ENCODE data around the gene CDK10. TPM values are rescaled to one million over a fixed set of nuclear protein-coding genes. Genes with fewer than 3 reads are reported as not detected.

Gene CDK10
- total RNA-seq, 1 experiment from 2014 or later, result 76.6 TPM

DNA sequence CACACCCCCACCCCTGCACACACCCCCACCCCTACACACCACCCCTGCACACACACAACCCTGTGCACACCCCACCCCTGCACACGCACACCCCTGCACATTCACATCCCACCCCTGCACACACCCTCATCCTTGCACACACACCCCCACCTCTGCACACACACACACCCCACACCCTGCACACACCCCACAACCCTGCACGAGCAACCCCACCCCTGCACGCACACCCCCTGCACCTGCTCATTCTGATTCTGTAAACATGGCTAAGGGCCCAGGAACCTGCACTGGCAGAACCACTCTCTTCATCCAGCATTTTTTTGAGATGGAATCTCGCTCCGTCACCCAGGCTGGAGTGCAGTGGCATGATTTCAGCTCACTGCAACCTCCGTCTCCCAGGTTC lies 47.1 kb upstream of the CDK10 start:
- CTCF ChIA-PET, result no interaction called here

DNA sequence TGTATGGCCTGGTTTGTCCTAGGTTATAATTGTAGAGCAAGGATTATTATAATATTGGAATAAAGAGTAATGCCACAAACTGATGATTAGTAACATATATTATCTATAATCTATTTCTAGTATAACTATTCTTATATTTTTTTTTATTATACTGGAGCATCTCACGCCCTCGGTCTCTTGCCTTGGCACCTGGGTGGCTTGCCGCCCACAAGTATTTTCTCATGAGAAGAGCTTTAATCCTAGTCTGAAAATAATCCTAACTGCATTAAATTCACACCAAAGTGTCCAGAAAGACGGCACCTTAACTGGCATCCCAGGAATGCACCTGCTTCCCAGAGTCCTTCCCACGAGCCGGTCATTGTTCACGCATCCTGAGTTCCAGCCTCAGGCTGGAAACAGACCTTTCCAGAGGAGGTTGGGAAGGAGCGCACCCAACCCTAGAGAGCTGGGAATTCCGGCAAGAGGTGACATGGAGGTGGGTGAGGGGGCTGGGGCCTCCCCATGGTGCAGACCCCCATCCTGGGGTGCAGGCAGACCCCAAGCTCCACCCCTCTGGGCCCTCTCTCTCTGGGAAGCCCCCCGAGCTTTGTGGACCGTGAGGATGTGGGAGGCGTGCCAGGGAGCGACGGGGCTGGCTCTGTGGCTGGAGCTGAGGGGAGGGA lies 44.9 kb upstream of the CDK10 start:
- DNase-seq, result no peak
- H4K20me1 ChIP-seq (ENCODE audit: insufficient read depth), result peaks cover 4% of the 10 kb centered on the region; the same call in 1 of the 2 replicates
- H3F3A ChIP-seq (ENCODE audit: insufficient read depth, low read depth), result no peaks in the 10 kb centered on the region; the same call in 1 of the 2 replicates
- TF ChIP-seq, protein P1, sequence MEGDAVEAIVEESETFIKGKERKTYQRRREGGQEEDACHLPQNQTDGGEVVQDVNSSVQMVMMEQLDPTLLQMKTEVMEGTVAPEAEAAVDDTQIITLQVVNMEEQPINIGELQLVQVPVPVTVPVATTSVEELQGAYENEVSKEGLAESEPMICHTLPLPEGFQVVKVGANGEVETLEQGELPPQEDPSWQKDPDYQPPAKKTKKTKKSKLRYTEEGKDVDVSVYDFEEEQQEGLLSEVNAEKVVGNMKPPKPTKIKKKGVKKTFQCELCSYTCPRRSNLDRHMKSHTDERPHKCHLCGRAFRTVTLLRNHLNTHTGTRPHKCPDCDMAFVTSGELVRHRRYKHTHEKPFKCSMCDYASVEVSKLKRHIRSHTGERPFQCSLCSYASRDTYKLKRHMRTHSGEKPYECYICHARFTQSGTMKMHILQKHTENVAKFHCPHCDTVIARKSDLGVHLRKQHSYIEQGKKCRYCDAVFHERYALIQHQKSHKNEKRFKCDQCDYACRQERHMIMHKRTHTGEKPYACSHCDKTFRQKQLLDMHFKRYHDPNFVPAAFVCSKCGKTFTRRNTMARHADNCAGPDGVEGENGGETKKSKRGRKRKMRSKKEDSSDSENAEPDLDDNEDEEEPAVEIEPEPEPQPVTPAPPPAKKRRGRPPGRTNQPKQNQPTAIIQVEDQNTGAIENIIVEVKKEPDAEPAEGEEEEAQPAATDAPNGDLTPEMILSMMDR (conservative IDR thresholded peaks at IDR 0.05), result no peak
- TF ChIP-seq EZH2 (IDR thresholded peaks at IDR 0.05; ENCODE audit: low read depth), result no peak
- no peaks in the 10 kb centered on the region for H3K79me2 ChIP-seq (ENCODE audit: low read depth)
- H3K4me2 ChIP-seq, result no peak overlapping the region
- no peaks in the 10 kb centered on the region for H3K27me3 ChIP-seq (ENCODE audit: insufficient read depth, low read depth)
- H3K9me2 ChIP-seq (ENCODE audit: insufficient read depth), result no peaks in the 10 kb centered on the region
- no peak overlapping the region for H3K27ac ChIP-seq
- BruUV-seq (replicated peaks), result no TSS peak
- H3K4me1 ChIP-seq (replicated peaks; ENCODE audit: insufficient read depth), result no peaks in the 10 kb centered on the region
- intact Hi-C loops (cut with micrococcal nuclease; ENCODE audit: unreplicated experiment), result loop anchor here (1.0 kb wide), 1 partner anchor 67 kb away; no protein-coding TSS in a partner anchor
- no peaks in the 10 kb centered on the region for H3K36me3 ChIP-seq (ENCODE audit: low read depth)
- POLR2A ChIA-PET (ENCODE audit: unreplicated experiment), result interaction anchor here (0.6 kb wide), 1 partner anchor 120 kb away, joined by 3 read pairs; no protein-coding TSS in a partner anchor
- H2AFZ ChIP-seq, result no peak overlapping the region
- CTCF ChIA-PET, result interaction anchor here (0.6 to 0.7 kb wide), 2 partner anchors 76 to 128 kb away, joined by 5 read pairs; no protein-coding TSS in a partner anchor
- no peaks in the 10 kb centered on the region for H3K9me3 ChIP-seq (ENCODE audit: insufficient read depth, low read depth)
- H3K4me3 ChIP-seq, result no peak overlapping the region

More for the DNA sequence above, 47.1 kb upstream of the CDK10 start:
- BruUV-seq (replicated peaks), result no TSS peak
- no peaks in the 10 kb centered on the region for H3K36me3 ChIP-seq (ENCODE audit: low read depth)
- no peak for TF ChIP-seq EZH2 (IDR thresholded peaks at IDR 0.05; ENCODE audit: low read depth)
- TF ChIP-seq, protein P1 (conservative IDR thresholded peaks at IDR 0.05), result no peak
- no peak for DNase-seq
- no peaks in the 10 kb centered on the region for H3K9me2 ChIP-seq (ENCODE audit: insufficient read depth)
- H4K20me1 ChIP-seq (ENCODE audit: insufficient read depth), result peaks cover 4% of the 10 kb centered on the region; the same call in 1 of the 2 replicates
- no peak overlapping the region for H3K27ac ChIP-seq
- no peaks in the 10 kb centered on the region for H3K27me3 ChIP-seq (ENCODE audit: insufficient read depth, low read depth)
- no peaks in the 10 kb centered on the region for H3K79me2 ChIP-seq (ENCODE audit: low read depth)
- H3K4me1 ChIP-seq (replicated peaks; ENCODE audit: insufficient read depth), result no peaks in the 10 kb centered on the region
- no peaks in the 10 kb centered on the region for H3K9me3 ChIP-seq (ENCODE audit: insufficient read depth, low read depth)
- no peak overlapping the region for H2AFZ ChIP-seq
- intact Hi-C loops (cut with micrococcal nuclease; ENCODE audit: unreplicated experiment), result no loop called here
- POLR2A ChIA-PET (ENCODE audit: unreplicated experiment), result no interaction called here
- H3K4me2 ChIP-seq, result no peak overlapping the region
- H3F3A ChIP-seq (ENCODE audit: insufficient read depth, low read depth), result no peaks in the 10 kb centered on the region
- H3K4me3 ChIP-seq, result no peak overlapping the region

DNA sequence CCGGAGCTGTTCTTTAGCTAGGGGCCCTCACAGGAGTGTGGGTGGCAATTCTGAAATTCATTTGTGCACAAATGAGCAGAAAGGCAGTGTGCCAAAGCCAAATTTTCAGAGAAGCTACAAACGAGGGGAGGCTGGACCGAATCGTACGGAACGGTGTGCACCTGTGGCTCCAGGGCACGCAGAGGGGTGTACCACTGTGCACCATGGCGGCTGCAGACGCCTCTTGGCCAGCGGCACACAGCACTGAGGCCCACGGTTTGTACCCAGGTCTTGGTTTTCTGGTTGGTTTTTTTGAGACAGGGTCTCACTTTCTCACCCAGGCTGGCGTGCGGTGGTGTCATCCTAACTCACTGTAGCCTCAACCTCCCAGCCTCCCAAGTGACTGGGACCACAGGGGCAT lies 43.9 kb upstream of the CDK10 start:
- Histone ChIP-seq H2AFZ (no peak overlapping the region), H3K27ac (no peak overlapping the region), H3K9me3 (ENCODE audit: insufficient read depth, low read depth) (no peaks in the 10 kb centered on the region), H3K4me3 (no peak overlapping the region), H4K20me1 (ENCODE audit: insufficient read depth) (peaks cover 6% of the 10 kb centered on the region; the same call in 1 of the 2 replicates), H3K4me2 (no peak overlapping the region), H3K4me1 (replicated peaks; ENCODE audit: insufficient read depth) (no peaks in the 10 kb centered on the region), H3K36me3 (ENCODE audit: low read depth) (0 out of 2 replicates have a peak, but pooled peaks cover 4% of the 10 kb centered on the region), H3K79me2 (ENCODE audit: low read depth) (no peaks in the 10 kb centered on the region), H3K27me3 (ENCODE audit: insufficient read depth, low read depth) (no peaks in the 10 kb centered on the region), H3K9me2 (ENCODE audit: insufficient read depth) (no peaks in the 10 kb centered on the region), H3F3A (ENCODE audit: insufficient read depth, low read depth) (no peaks in the 10 kb centered on the region; the same call in 1 of the 2 replicates)
- no peak for DNase-seq
- TF ChIP-seq, protein P1 (conservative IDR thresholded peaks at IDR 0.05), result no peak
- no peak for TF ChIP-seq EZH2 (IDR thresholded peaks at IDR 0.05; ENCODE audit: low read depth)
- intact Hi-C loops (cut with micrococcal nuclease; ENCODE audit: unreplicated experiment), result no loop called here
- BruUV-seq (replicated peaks), result no TSS peak
- ChIA-PET CTCF (no interaction called here), POLR2A (ENCODE audit: unreplicated experiment) (interaction anchor here (0.6 kb wide), 1 partner anchor 145 kb away, joined by 3 read pairs; no protein-coding TSS in a partner anchor)

All from PC-9 (cell line).